ENCODE measurements around the gene MBD1. TPM values are rescaled to one million over a fixed set of nuclear protein-coding genes. Genes with fewer than 3 reads are reported as not detected.
A peak's percentile ranks its signal among the peaks of the same experiment; 100 is the strongest.
"Not testable (repeated sequence)": the region's sequence is repeated elsewhere in the genome, so short reads cannot be mapped to it uniquely, and the experiment has no call there.

Gene MBD1
- total and polyA plus RNA-seq, 10 of the 15 experiments (the other 5 are each of a cell fraction or from before 2014, with no cell fraction given) = 8.4 to 97.7 (median 59.9) TPM

GRCh38 chr18:50310080-50310479, 28.8 kb upstream of the MBD1 start:
- in situ Hi-C loops (cut with MboI) = no loop called here
- TF ChIP-seq ZBTB11 (CRISPR knock-in tag; IDR thresholded peaks at IDR 0.05) (no peak), RBBP5 (conservative IDR thresholded peaks at IDR 0.05) (no peak), BCL3 (IDR thresholded peaks at IDR 0.05; ENCODE audit: borderline replicate concordance, insufficient read depth, low read depth, low read length, poor library complexity, severe bottlenecking) (no peak)
- Histone ChIP-seq H3K4me1 (ENCODE audit: control insufficient read depth, insufficient read depth, low read length) (peaks cover 55% of the 10 kb centered on the region), H3K4me3 (no peak overlapping the region), H3K36me3 (ENCODE audit: control insufficient read depth in 2 of 2, insufficient read depth in 2 of 2, low read length in 1 of 2) (no peaks in the 10 kb centered on the region), H3K9ac (ENCODE audit: control insufficient read depth, insufficient read depth, low read length) (no peak overlapping the region), H2AFZ (ENCODE audit: control insufficient read depth, low read depth, low read length) (no peak overlapping the region), H3K27me3 (replicated peaks in 1 of 2; ENCODE audit: control insufficient read depth in 2 of 2, insufficient read depth in 2 of 2, low read length in 1 of 2) (no peaks in the 10 kb centered on the region), H3K79me2 (ENCODE audit: control insufficient read depth, insufficient read depth, low read length) (no peaks in the 10 kb centered on the region), H3K9me3 (replicated peaks; ENCODE audit: control insufficient read depth, insufficient read depth, low read length) (peaks cover 8% of the 10 kb centered on the region; the same call in 2 of the 3 replicates), H4K20me1 (ENCODE audit: control insufficient read depth, insufficient read depth) (no peaks in the 10 kb centered on the region), H3K27ac (ENCODE audit: control insufficient read depth, insufficient read depth) (no peak overlapping the region), H3K4me2 (ENCODE audit: control insufficient read depth, insufficient read depth) (no peak overlapping the region)
- ATAC-seq (no peak), DNase-seq (ENCODE audit: low read depth, low spot score) (no peak), FAIRE-seq (no peak)
- RAD21 ChIA-PET (ENCODE audit: unreplicated experiment) = interaction anchor here (1.1 to 2.0 kb wide), 3 partner anchors 10 to 47 kb away, joined by 3 to 15 read pairs (median 4); partner anchors contain the start of gene MBD1
- BruUV-seq (replicated peaks) = no TSS peak
- WGBS (ENCODE audit: insufficient coverage, insufficient replicate concordance, low lambda C conversion rate, missing lambda C conversion rate) = 91% methylated on average over 10 of the region's 10 CpGs
- SMC1A ChIA-PET (ENCODE audit: uncharacterized antibody, unreplicated experiment) = interaction anchor here (2.0 to 8.7 kb wide), 4 partner anchors 10 to 47 kb away, joined by 6 to 145 read pairs (median 8); no protein-coding TSS in a partner anchor
- POLR2A ChIA-PET = interaction anchor here (0.8 to 1.1 kb wide), 2 partner anchors 9 to 40 kb away, joined by 3 read pairs; no protein-coding TSS in a partner anchor
- intact Hi-C loops (cut with micrococcal nuclease; ENCODE audit: unreplicated experiment) = no loop called here
- CTCF ChIA-PET = interaction anchor here (1.0 to 2.1 kb wide), 4 partner anchors 41 to 342 kb away, joined by 3 to 9 read pairs (median 4); no protein-coding TSS in a partner anchor

- H3K4me2 ChIP-seq (ENCODE audit: control insufficient read depth, insufficient read depth); H3K36me3 ChIP-seq (ENCODE audit: control insufficient read depth in 2 of 2, insufficient read depth in 2 of 2, low read length in 1 of 2); BruUV-seq (replicated peaks); H2AFZ ChIP-seq (ENCODE audit: control insufficient read depth, low read depth, low read length); H4K20me1 ChIP-seq (ENCODE audit: control insufficient read depth, insufficient read depth); FAIRE-seq; H3K79me2 ChIP-seq (ENCODE audit: control insufficient read depth, insufficient read depth, low read length); in situ Hi-C loops (cut with MboI); intact Hi-C loops (cut with micrococcal nuclease; ENCODE audit: unreplicated experiment); H3K9ac ChIP-seq (ENCODE audit: control insufficient read depth, insufficient read depth, low read length); H3K27me3 ChIP-seq (replicated peaks in 1 of 2; ENCODE audit: control insufficient read depth in 2 of 2, insufficient read depth in 2 of 2, low read length in 1 of 2); ATAC-seq; DNase-seq (ENCODE audit: low read depth, low spot score); H3K4me3 ChIP-seq: not testable (repeated sequence)
- peaks cover 43% of the 10 kb centered on the region for H3K4me1 ChIP-seq (ENCODE audit: control insufficient read depth, insufficient read depth, low read length)
- peak overlapping the region; percentile 2; the same call in 1 of the 2 replicates for H3K27ac ChIP-seq (ENCODE audit: control insufficient read depth, insufficient read depth)
- 7% methylated on average over 5 of the region's 5 CpGs for WGBS (ENCODE audit: insufficient coverage, insufficient replicate concordance, low lambda C conversion rate, missing lambda C conversion rate)
- CTCF ChIA-PET = interaction anchor here (0.7 to 2.1 kb wide), 6 partner anchors 11 to 90 kb away, joined by 3 to 10 read pairs (median 4); no protein-coding TSS in a partner anchor
- SMC1A ChIA-PET (ENCODE audit: uncharacterized antibody, unreplicated experiment) = interaction anchor here (0.9 to 8.7 kb wide), 5 partner anchors 11 to 48 kb away, joined by 3 to 145 read pairs (median 10); no protein-coding TSS in a partner anchor
- RAD21 ChIA-PET (ENCODE audit: unreplicated experiment) = interaction anchor here (1.4 kb wide), 1 partner anchor 117 kb away, joined by 3 read pairs; no protein-coding TSS in a partner anchor
- POLR2A ChIA-PET = interaction anchor here (0.6 to 1.8 kb wide), 3 partner anchors 11 to 190 kb away, joined by 3 to 7 read pairs (median 4); no protein-coding TSS in a partner anchor
- peaks cover 14% of the 10 kb centered on the region; the same call in 2 of the 3 replicates for H3K9me3 ChIP-seq (replicated peaks; ENCODE audit: control insufficient read depth, insufficient read depth, low read length)
Measured at GRCh38 chr18:50308851-50309250, 27.5 kb upstream of the MBD1 start.

Data from GM12878 (cell line).